Stomach (tissue), 9 donors: ENCODE measurements around the gene ESRRG. TPM values are rescaled to one million over a fixed set of nuclear protein-coding genes. Genes with fewer than 3 reads are reported as not detected.

Source experiments
- DNase-seq, 2 donors: peaks; one replicate each; pipeline versions ENCODE4 v3.0.0 to v3.0.0-alpha.2; 2013 to 2019
- H3K27ac ChIP-seq, 5 donors: fragments of 200-600 bp in 4 of 5; sonication (generic) in 4 of 5; one replicate each; pipeline ENCODE4 v1.5.1; 2013 to 2019; ENCODE audit warnings: mild to moderate bottlenecking in 1 of 5, moderate library complexity in 1 of 5
- H3K27me3 ChIP-seq, 3 donors: fragments of 200-600 bp; sonication (generic); one replicate each; pipeline ENCODE4 v1.5.1; 2017 to 2019; ENCODE audit warnings: mixed run types in 1 of 3
- H3K36me3 ChIP-seq, 4 donors: fragments of 200-600 bp; sonication (generic); 1 replicate in 3 of 4; 2 replicates in 1 of 4; pipeline ENCODE4 v1.5.1; 2016 to 2019
- H3K4me1 ChIP-seq, 4 donors: fragments of 200-600 bp; sonication (generic); one replicate each; pipeline ENCODE4 v1.5.1; 2016 to 2019
- H3K4me3 ChIP-seq, 4 donors: fragments of 200-600 bp; sonication (generic) in 3 of 4; one replicate each; pipeline ENCODE4 v1.5.1; 2016 to 2019; ENCODE audit warnings: mild to moderate bottlenecking in 1 of 4
- H3K9me3 ChIP-seq, 4 donors: fragments of 200-600 bp; sonication (generic); one replicate each; pipeline ENCODE4 v1.5.1; 2016 to 2019
- CTCF ChIP-seq, 7 experiments: fragments of 450-650 bp in 4 of 7; fragments of 200-600 bp in 3 of 7; sonication (generic) in 3 of 7; IDR thresholded peaks; one replicate each; pipeline ENCODE4 v1.5.1; 2016 to 2019; ENCODE audit warnings: antibody characterized with exemption in 7 of 7, control low read depth in 2 of 7, mild to moderate bottlenecking in 1 of 7
- EP300 ChIP-seq: sonication (generic); formaldehyde crosslinking; IDR thresholded peaks from one replicate; pipeline ENCODE4 v1.6.1; 2017; ENCODE audit warnings: antibody characterized with exemption
- POLR2A ChIP-seq, 4 donors: fragments of 450-650 bp; IDR thresholded peaks; one replicate each; pipeline ENCODE4 v1.6.1; 2016; ENCODE audit warnings: antibody characterized with exemption in 4 of 4, control low read depth in 2 of 4, mild to moderate bottlenecking in 1 of 4, moderate library complexity in 1 of 4
- POLR2AphosphoS5 ChIP-seq, 3 donors: sonication (generic); formaldehyde crosslinking; IDR thresholded peaks; one replicate each; pipeline ENCODE4 v1.6.1; 2016; ENCODE audit warnings: antibody characterized with exemption in 3 of 3
- WGBS, 5 donors: extraction: QIAGEN DNeasy Blood & Tissue Kit in 3 of 5; methylation state at CpG; one replicate each; pipeline versions ENCODE4 v1.1.5 to v1.1.7; 2013 to 2018; 5-methylcytosine and 5-hydroxymethylcytosine counted together
- intact Hi-C: fragments of 100-400 bp; cut with DNase I; formaldehyde crosslinking; loops from one replicate; pipeline ENCODE4 v1.15.1; 2023; ENCODE audit warnings: low total_unique reads
- polyA plus RNA-seq, 3 donors: library from polyadenylated mRNA; stranded (reverse); fragments of 200-250 nt; gene quantifications; one replicate each; pipeline ENCODE4 v1.2.3, GENCODE V29; 2013
- total RNA-seq, 5 donors: library from RNA; depleted of rRNA; stranded (reverse); fragments of >200 nt; gene quantifications; one replicate each; pipeline versions ENCODE4 v1.1.0 to v1.2.3, GENCODE V29; 2014 to 2016
- donor health status: healthy with polysubstance abuse.
- donor health status: Bipolar disorder and iron deficiency.
- donor health status: healthy.

Gene ESRRG
- total and polyA plus RNA-seq, 8 donors, result 0.29 to 247 (median 34.2) TPM

GRCh38 chr1:216653001-216653400 lies 70.2 kb downstream of the ESRRG start:
- H3K9me3 ChIP-seq, result no peaks in the 10 kb centered on the region
- peaks cover 0 to 4% (median 0%) of the 10 kb centered on the region in 4 donors for H3K36me3 ChIP-seq
- TF ChIP-seq POLR2A (IDR thresholded peaks at IDR 0.05) (no peak), POLR2AphosphoS5 (IDR thresholded peaks at IDR 0.05) (no peak), EP300 (no peak), CTCF (IDR thresholded peaks at IDR 0.05) (no peak)
- no peaks in the 10 kb centered on the region for H3K27me3 ChIP-seq
- 68 to 86% (median 77%) methylated on average over 4 of the region's 4 CpGs for WGBS, 5 donors
- H3K4me3 ChIP-seq, result no peak overlapping the region
- H3K4me1 ChIP-seq, result no peaks in the 10 kb centered on the region
- no peak for DNase-seq
- intact Hi-C loops, result no loop called here
- H3K27ac ChIP-seq, result no peak overlapping the region

- H3K4me1 ChIP-seq, result no peaks in the 10 kb centered on the region
- no peaks in the 10 kb centered on the region for H3K27me3 ChIP-seq
- intact Hi-C loops, result no loop called here
- no peaks in the 10 kb centered on the region for H3K9me3 ChIP-seq
- no peak for DNase-seq
- H3K4me3 ChIP-seq, result no peak overlapping the region
- 84 to 89% (median 88%) methylated on average over 6 of the region's 6 CpGs for WGBS, 5 donors
- no peak for TF ChIP-seq POLR2A (IDR thresholded peaks at IDR 0.05)
- no peak for TF ChIP-seq POLR2AphosphoS5 (IDR thresholded peaks at IDR 0.05)
- no peak for TF ChIP-seq EP300
- TF ChIP-seq CTCF (IDR thresholded peaks at IDR 0.05), result no peak
- H3K27ac ChIP-seq, result no peak overlapping the region
- peaks cover 0 to 4% (median 0%) of the 10 kb centered on the region in 4 donors for H3K36me3 ChIP-seq
These were observed 71.3 kb downstream of the ESRRG start for GRCh38 chr1:216651826-216652418.

GRCh38 chr1:216643176-216643575 lies 80.1 kb downstream of the ESRRG start:
- 77 to 92% (median 79%) methylated on average over 1 of the region's 1 CpG for WGBS, 5 donors

GRCh38 chr1:216641669-216642460 lies 81.4 kb downstream of the ESRRG start:
- no peak for DNase-seq
- H3K9me3 ChIP-seq, result no peaks in the 10 kb centered on the region
- H3K4me3 ChIP-seq, result no peak overlapping the region
- no peak for TF ChIP-seq EP300
- TF ChIP-seq POLR2AphosphoS5 (IDR thresholded peaks at IDR 0.05), result no peak
- no peak for TF ChIP-seq CTCF (IDR thresholded peaks at IDR 0.05)
- TF ChIP-seq POLR2A (IDR thresholded peaks at IDR 0.05), result no peak
- H3K27ac ChIP-seq, result no peak overlapping the region
- no peaks in the 10 kb centered on the region for H3K36me3 ChIP-seq
- H3K4me1 ChIP-seq, result no peaks in the 10 kb centered on the region
- intact Hi-C loops, result no loop called here
- H3K27me3 ChIP-seq, result no peaks in the 10 kb centered on the region
- 86 to 94% (median 90%) methylated on average over 2 of the region's 2 CpGs for WGBS, 5 donors

More at GRCh38 chr1:216643176-216643575, 80.1 kb downstream of the ESRRG start:
- Histone ChIP-seq H3K4me3 (no peak overlapping the region), H3K4me1 (no peaks in the 10 kb centered on the region), H3K27ac (no peak overlapping the region), H3K36me3 (no peaks in the 10 kb centered on the region), H3K27me3 (no peaks in the 10 kb centered on the region), H3K9me3 (no peaks in the 10 kb centered on the region)
- no peak for TF ChIP-seq CTCF (IDR thresholded peaks at IDR 0.05)
- no peak for TF ChIP-seq POLR2AphosphoS5 (IDR thresholded peaks at IDR 0.05)
- TF ChIP-seq POLR2A (IDR thresholded peaks at IDR 0.05), result no peak
- no peak for TF ChIP-seq EP300
- intact Hi-C loops, result no loop called here
- DNase-seq, result no peak
